ENCODE results near the gene PPIL6.
A peak's percentile ranks its signal among the peaks of the same experiment; 100 is the strongest.

The PPIL6 gene

DNA sequence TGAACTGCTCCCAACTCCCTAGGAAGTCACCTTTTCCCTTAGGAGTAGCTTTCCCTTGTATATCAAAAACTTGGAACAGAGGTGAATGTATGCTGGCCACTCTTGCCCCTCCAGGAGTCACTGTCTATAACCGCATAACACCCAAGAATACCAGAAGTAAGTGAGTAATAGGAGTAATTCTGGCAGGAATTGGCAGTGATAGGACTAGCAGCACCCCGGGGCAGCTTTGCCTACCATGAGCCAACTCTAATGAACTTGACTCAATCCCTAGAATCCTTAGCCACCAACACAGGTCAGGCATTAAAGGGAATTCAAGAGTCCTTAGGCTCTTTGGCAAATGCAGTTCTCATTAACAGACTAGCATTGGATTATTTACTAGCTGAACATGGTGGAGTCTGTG, 29.4 kb downstream of the PPIL6 start:
- no peaks in the 10 kb centered on the region for H3F3A ChIP-seq (ENCODE audit: insufficient read depth, low read length)
- no peak for DNase-seq
- H3K4me3 ChIP-seq (ENCODE audit: low read length): no peak overlapping the region
- H3K9ac ChIP-seq (ENCODE audit: low read length): no peak overlapping the region
- H3K27me3 ChIP-seq (replicated peaks; ENCODE audit: insufficient read depth, low read length): no peaks in the 10 kb centered on the region
- H3K27ac ChIP-seq (ENCODE audit: low read length): no peak overlapping the region
- H3K9me2 ChIP-seq (replicated peaks; ENCODE audit: insufficient read depth, low read length): no peaks in the 10 kb centered on the region
- no peak overlapping the region for H2AFZ ChIP-seq (ENCODE audit: low read length)
- no peaks in the 10 kb centered on the region for H3K79me2 ChIP-seq (ENCODE audit: low read length)
- no peaks in the 10 kb centered on the region for H3K9me3 ChIP-seq (replicated peaks; ENCODE audit: insufficient read depth, low read length)
- H4K20me1 ChIP-seq (ENCODE audit: insufficient read depth, low read length): no peaks in the 10 kb centered on the region
- no peaks in the 10 kb centered on the region for H3K36me3 ChIP-seq (replicated peaks; ENCODE audit: insufficient read depth, low read length)
- H3K4me2 ChIP-seq (ENCODE audit: low read depth, low read length): no peak overlapping the region
- TF ChIP-seq, protein P1, sequence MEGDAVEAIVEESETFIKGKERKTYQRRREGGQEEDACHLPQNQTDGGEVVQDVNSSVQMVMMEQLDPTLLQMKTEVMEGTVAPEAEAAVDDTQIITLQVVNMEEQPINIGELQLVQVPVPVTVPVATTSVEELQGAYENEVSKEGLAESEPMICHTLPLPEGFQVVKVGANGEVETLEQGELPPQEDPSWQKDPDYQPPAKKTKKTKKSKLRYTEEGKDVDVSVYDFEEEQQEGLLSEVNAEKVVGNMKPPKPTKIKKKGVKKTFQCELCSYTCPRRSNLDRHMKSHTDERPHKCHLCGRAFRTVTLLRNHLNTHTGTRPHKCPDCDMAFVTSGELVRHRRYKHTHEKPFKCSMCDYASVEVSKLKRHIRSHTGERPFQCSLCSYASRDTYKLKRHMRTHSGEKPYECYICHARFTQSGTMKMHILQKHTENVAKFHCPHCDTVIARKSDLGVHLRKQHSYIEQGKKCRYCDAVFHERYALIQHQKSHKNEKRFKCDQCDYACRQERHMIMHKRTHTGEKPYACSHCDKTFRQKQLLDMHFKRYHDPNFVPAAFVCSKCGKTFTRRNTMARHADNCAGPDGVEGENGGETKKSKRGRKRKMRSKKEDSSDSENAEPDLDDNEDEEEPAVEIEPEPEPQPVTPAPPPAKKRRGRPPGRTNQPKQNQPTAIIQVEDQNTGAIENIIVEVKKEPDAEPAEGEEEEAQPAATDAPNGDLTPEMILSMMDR (IDR thresholded peaks at IDR 0.05; ENCODE audit: low read length): no peak
- TF ChIP-seq EZH2 (optimal IDR thresholded peaks at IDR 0.05; ENCODE audit: low read depth, low read length) (no peak), EZH2phosphoT487 (IDR thresholded peaks at IDR 0.05; ENCODE audit: low read length) (no peak)
- H3K4me1 ChIP-seq (ENCODE audit: low read length): no peaks in the 10 kb centered on the region

DNA sequence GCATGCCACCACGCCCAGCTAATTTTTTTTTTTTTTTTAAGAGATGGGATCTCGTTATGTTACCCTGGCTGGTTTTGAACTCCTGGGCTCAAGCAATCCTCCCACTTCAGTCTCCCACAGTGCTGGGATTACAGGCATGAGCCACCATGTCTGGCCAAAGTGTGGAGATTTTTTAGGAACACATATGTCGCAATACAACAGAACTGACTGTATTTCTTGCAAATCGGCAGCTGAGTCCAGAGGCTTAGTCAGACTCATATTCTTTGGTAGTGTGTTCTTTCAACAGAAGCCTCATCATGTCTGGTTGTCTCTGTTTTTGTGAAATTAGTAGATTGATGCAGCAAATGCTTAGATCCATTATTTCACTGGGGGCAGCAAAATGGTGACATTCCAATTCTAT, 34.2 kb downstream of the PPIL6 start:
- no peaks in the 10 kb centered on the region for H3K79me2 ChIP-seq (ENCODE audit: low read length)
- no peaks in the 10 kb centered on the region for H3K27me3 ChIP-seq (replicated peaks; ENCODE audit: insufficient read depth, low read length)
- no peaks in the 10 kb centered on the region for H3K9me2 ChIP-seq (replicated peaks; ENCODE audit: insufficient read depth, low read length)
- H3K9ac ChIP-seq (ENCODE audit: low read length): no peak overlapping the region
- H2AFZ ChIP-seq (ENCODE audit: low read length): no peak overlapping the region
- no peaks in the 10 kb centered on the region for H3K36me3 ChIP-seq (replicated peaks; ENCODE audit: insufficient read depth, low read length)
- no peak overlapping the region for H3K4me3 ChIP-seq (ENCODE audit: low read length)
- no peaks in the 10 kb centered on the region for H3K9me3 ChIP-seq (replicated peaks; ENCODE audit: insufficient read depth, low read length)
- TF ChIP-seq, protein P1 (IDR thresholded peaks at IDR 0.05; ENCODE audit: low read length): no peak
- no peak for TF ChIP-seq EZH2phosphoT487 (IDR thresholded peaks at IDR 0.05; ENCODE audit: low read length)
- no peak for TF ChIP-seq EZH2 (optimal IDR thresholded peaks at IDR 0.05; ENCODE audit: low read depth, low read length)
- no peak overlapping the region for H3K4me2 ChIP-seq (ENCODE audit: low read depth, low read length)
- H3F3A ChIP-seq (ENCODE audit: insufficient read depth, low read length): no peaks in the 10 kb centered on the region
- no peak overlapping the region for H3K27ac ChIP-seq (ENCODE audit: low read length)
- no peaks in the 10 kb centered on the region for H3K4me1 ChIP-seq (ENCODE audit: low read length)
- DNase-seq: no peak
- H4K20me1 ChIP-seq (ENCODE audit: insufficient read depth, low read length): no peaks in the 10 kb centered on the region

DNA sequence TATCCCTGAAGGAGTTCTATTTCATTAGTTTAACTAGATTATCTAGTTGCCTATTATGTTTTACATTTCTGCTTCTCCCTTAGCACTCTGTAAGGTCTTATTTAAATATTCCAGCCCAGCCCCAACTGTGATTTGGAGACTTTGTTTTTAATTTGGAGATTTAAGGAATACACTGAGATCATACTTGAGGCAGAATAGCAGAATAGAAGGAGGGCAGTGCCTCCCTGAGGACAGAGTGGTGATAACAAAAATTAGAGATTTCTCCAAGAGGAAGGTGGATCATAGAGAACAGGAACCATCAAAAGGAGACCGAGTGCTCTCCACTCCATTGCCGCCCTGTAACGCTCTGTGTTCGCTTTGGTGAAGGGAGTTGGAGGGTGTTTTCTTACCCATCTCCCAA, 43.4 kb downstream of the PPIL6 start:
- Histone ChIP-seq H3K4me1 (ENCODE audit: low read length) (no peaks in the 10 kb centered on the region), H3K36me3 (replicated peaks; ENCODE audit: insufficient read depth, low read length) (no peaks in the 10 kb centered on the region), H3K9me2 (replicated peaks; ENCODE audit: insufficient read depth, low read length) (no peaks in the 10 kb centered on the region), H3K79me2 (ENCODE audit: low read length) (no peaks in the 10 kb centered on the region), H3K27me3 (replicated peaks; ENCODE audit: insufficient read depth, low read length) (no peaks in the 10 kb centered on the region), H4K20me1 (ENCODE audit: insufficient read depth, low read length) (no peaks in the 10 kb centered on the region), H3K9me3 (replicated peaks; ENCODE audit: insufficient read depth, low read length) (no peaks in the 10 kb centered on the region), H3K27ac (ENCODE audit: low read length) (no peak overlapping the region), H3K4me3 (ENCODE audit: low read length) (no peak overlapping the region), H3K4me2 (ENCODE audit: low read depth, low read length) (no peak overlapping the region), H3F3A (ENCODE audit: insufficient read depth, low read length) (no peaks in the 10 kb centered on the region), H2AFZ (ENCODE audit: low read length) (no peak overlapping the region), H3K9ac (ENCODE audit: low read length) (no peak overlapping the region)
- TF ChIP-seq, protein P1 (IDR thresholded peaks at IDR 0.05; ENCODE audit: low read length): peak; percentile 13; the same call in 1 of the 2 replicates
- no peak for TF ChIP-seq EZH2phosphoT487 (IDR thresholded peaks at IDR 0.05; ENCODE audit: low read length)
- no peak for DNase-seq

All from MM.1S (cell line).